GM18873 (cell line): ENCODE data around the gene ZNF575.
"Not testable (repeated sequence)": the region's sequence is repeated elsewhere in the genome, so short reads cannot be mapped to it uniquely, and the experiment has no call there.

ENCODE experiments used
- ATAC-seq: cut with Tn5 transposase; IDR thresholded peaks from one replicate; pipeline ENCODE4 v1.9.1; 2021; ENCODE audit warnings: mild to moderate bottlenecking, moderate library complexity, moderate number of reproducible peaks; ENCODE audit not compliant: unreplicated experiment, low FRiP score

The ZNF575 gene

GRCh38 chr19:43540381-43540780 lies 7.4 kb downstream of the ZNF575 start:
- no peak for ATAC-seq

- ATAC-seq = no peak
Observed at GRCh38 chr19:43541920-43542650, 9.1 kb downstream of the ZNF575 start.

GRCh38 chr19:43544077-43544476 lies 11.1 kb downstream of the ZNF575 start:
- ATAC-seq = no peak

- ATAC-seq = no peak
Observed at GRCh38 chr19:43545276-43545675, 12.3 kb downstream of the ZNF575 start.

GRCh38 chr19:43545981-43546380 lies 13.0 kb downstream of the ZNF575 start:
- no peak for ATAC-seq

GRCh38 chr19:43546581-43546980 lies 13.6 kb downstream of the ZNF575 start:
- ATAC-seq = no peak

- not testable (repeated sequence) for ATAC-seq
Observed at GRCh38 chr19:43547926-43548325, 14.9 kb downstream of the ZNF575 start.

GRCh38 chr19:43548706-43549105 lies 15.7 kb downstream of the ZNF575 start:
- ATAC-seq = no peak

- ATAC-seq = no peak
Observed at GRCh38 chr19:43551399-43552197, 18.6 kb downstream of the ZNF575 start.

- no peak for ATAC-seq
Observed at GRCh38 chr19:43552198-43552450, 19.1 kb downstream of the ZNF575 start.

- no peak for ATAC-seq
Observed at GRCh38 chr19:43552616-43553015, 19.6 kb downstream of the ZNF575 start.

- no peak for ATAC-seq
Observed at GRCh38 chr19:43553656-43554055, 20.7 kb downstream of the ZNF575 start.

GRCh38 chr19:43554317-43554895 lies 21.4 kb downstream of the ZNF575 start:
- no peak for ATAC-seq

- ATAC-seq = no peak
Observed at GRCh38 chr19:43555185-43555770, 22.3 kb downstream of the ZNF575 start.

GRCh38 chr19:43560687-43561086 lies 27.7 kb downstream of the ZNF575 start:
- ATAC-seq = no peak

- no peak for ATAC-seq
Observed at GRCh38 chr19:43561139-43561970, 28.4 kb downstream of the ZNF575 start.

GRCh38 chr19:43562226-43562697 lies 29.3 kb downstream of the ZNF575 start:
- no peak for ATAC-seq

- peak; percentile 66 for ATAC-seq
Observed at GRCh38 chr19:43562698-43563241, 29.8 kb downstream of the ZNF575 start.

GRCh38 chr19:43563816-43564457 lies 30.9 kb downstream of the ZNF575 start:
- no peak for ATAC-seq

GRCh38 chr19:43564800-43565199 lies 31.8 kb downstream of the ZNF575 start:
- no peak for ATAC-seq
